ENCODE results near the gene LRBA.
"Not testable (repeated sequence)": the region's sequence is repeated elsewhere in the genome, so short reads cannot be mapped to it uniquely, and the experiment has no call there.

The LRBA gene

GRCh38 chr4:150543042-150543441 is 472.0 kb downstream of the LRBA start:
- Mint-ChIP-seq H3K27ac (no peak overlapping the region), H3K4me1 (ENCODE audit: low read depth) (no peaks in the 10 kb centered on the region), H3K9me3 (no peaks in the 10 kb centered on the region), H3K4me3 (no peak overlapping the region), H3K27me3 (ENCODE audit: low read depth) (no peaks in the 10 kb centered on the region), H3K36me3 (ENCODE audit: low read depth) (no peaks in the 10 kb centered on the region)

DNA sequence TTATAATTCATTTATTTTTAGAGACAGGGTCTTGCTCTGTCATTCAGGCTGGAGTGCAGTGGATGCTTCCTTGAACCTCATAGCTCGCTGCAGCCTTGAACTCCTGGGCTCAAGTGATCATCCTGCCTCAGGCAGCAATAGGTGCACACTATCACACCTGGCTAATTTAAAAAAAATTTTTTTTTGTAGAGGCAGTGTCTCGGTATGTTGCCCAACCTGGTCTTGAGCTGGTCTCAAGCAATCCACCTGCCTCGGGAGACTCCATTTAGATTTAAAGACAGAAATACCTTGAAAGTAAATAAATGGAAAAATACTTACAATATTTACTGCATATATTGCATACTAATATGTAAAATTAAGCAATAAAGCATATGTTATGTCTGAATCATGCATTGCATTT is 473.4 kb downstream of the LRBA start:
- no peak overlapping the region for H3K4me3 Mint-ChIP-seq
- no peaks in the 10 kb centered on the region for H3K4me1 Mint-ChIP-seq (ENCODE audit: low read depth)
- H3K9me3 Mint-ChIP-seq, result no peaks in the 10 kb centered on the region
- no peaks in the 10 kb centered on the region for H3K27me3 Mint-ChIP-seq (ENCODE audit: low read depth)
- no peaks in the 10 kb centered on the region for H3K36me3 Mint-ChIP-seq (ENCODE audit: low read depth)
- no peak overlapping the region for H3K27ac Mint-ChIP-seq

- Mint-ChIP-seq H3K9me3 (no peaks in the 10 kb centered on the region), H3K36me3 (ENCODE audit: low read depth) (no peaks in the 10 kb centered on the region), H3K4me3 (no peak overlapping the region), H3K27me3 (ENCODE audit: low read depth) (no peaks in the 10 kb centered on the region), H3K4me1 (ENCODE audit: low read depth) (no peaks in the 10 kb centered on the region), H3K27ac (no peak overlapping the region)
Observed at GRCh38 chr4:150540959-150541360, 474.1 kb downstream of the LRBA start.

DNA sequence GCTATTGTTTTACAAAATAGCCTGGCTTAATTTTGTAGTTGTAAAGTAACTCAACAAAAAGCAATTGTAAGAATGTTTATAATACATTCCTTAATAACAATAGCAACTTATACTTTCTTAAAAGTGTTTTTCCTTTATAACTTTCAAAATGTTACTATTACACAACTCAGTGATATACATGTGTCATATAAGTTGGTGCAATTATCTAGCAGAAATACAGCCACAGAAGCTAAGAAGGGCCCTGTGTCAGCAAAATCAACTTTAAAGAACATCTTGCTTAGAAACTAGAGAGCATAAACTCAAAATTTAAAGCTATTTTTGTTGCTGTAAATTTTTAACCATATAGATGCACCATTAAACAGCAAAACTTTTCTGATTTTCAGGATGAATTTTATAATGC is 474.5 kb downstream of the LRBA start:
- H3K36me3 Mint-ChIP-seq (ENCODE audit: low read depth), result no peaks in the 10 kb centered on the region
- no peaks in the 10 kb centered on the region for H3K4me1 Mint-ChIP-seq (ENCODE audit: low read depth)
- H3K27me3 Mint-ChIP-seq (ENCODE audit: low read depth), result no peaks in the 10 kb centered on the region
- no peak overlapping the region for H3K27ac Mint-ChIP-seq
- no peak overlapping the region for H3K4me3 Mint-ChIP-seq
- no peaks in the 10 kb centered on the region for H3K9me3 Mint-ChIP-seq

DNA sequence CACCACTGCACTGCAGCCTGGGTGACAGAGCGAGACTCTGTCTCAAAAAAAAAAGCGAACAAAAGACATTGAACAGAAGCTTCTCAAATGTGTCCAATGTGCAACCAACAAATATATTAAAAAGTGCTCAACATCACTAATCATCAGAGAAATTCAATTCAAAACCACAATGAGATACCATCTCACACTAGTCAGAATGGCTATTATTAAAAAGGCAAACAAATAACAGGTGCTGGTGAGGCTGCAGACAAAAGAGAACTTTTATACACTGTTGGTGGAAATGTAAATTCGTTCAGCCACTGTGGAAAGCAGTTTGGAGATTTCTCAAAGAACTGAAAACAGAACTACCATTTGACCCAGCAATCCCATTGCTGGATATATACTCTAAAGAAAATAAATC is 477.2 kb downstream of the LRBA start:
- H3K36me3 Mint-ChIP-seq (ENCODE audit: low read depth); H3K27ac Mint-ChIP-seq: not testable (repeated sequence)

DNA sequence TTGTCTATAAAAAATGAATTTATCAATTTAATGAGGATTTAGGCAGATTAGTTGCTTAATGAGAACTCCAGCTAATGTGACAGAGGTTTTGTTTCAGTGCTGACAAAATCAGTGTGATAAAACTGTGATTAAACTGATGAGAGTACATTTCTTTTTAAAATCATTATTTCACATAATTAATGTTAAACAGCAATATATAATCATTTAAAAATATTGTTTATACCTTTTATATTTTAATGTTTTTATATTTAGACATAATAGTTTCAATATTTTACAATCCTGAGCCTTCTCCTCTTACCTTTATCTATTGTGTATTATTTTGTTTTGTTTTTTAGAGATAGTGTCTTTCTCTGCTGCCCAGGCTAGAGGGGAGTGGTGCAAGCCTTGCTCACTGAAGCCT is 480.3 kb downstream of the LRBA start:
- H3K4me1 Mint-ChIP-seq (ENCODE audit: low read depth), result no peaks in the 10 kb centered on the region
- H3K27me3 Mint-ChIP-seq (ENCODE audit: low read depth), result no peaks in the 10 kb centered on the region

More for the DNA sequence above, 477.2 kb downstream of the LRBA start:
- H3K27me3 Mint-ChIP-seq (ENCODE audit: low read depth); H3K4me1 Mint-ChIP-seq (ENCODE audit: low read depth); H3K9me3 Mint-ChIP-seq; H3K4me3 Mint-ChIP-seq: not testable (repeated sequence)

GRCh38 chr4:150533673-150534072 is 481.4 kb downstream of the LRBA start:
- no peaks in the 10 kb centered on the region for H3K9me3 Mint-ChIP-seq
- H3K4me3 Mint-ChIP-seq, result no peak overlapping the region
- H3K27me3 Mint-ChIP-seq (ENCODE audit: low read depth), result no peaks in the 10 kb centered on the region
- no peaks in the 10 kb centered on the region for H3K4me1 Mint-ChIP-seq (ENCODE audit: low read depth)
- H3K36me3 Mint-ChIP-seq (ENCODE audit: low read depth), result no peaks in the 10 kb centered on the region
- no peak overlapping the region for H3K27ac Mint-ChIP-seq

More for the DNA sequence above, 480.3 kb downstream of the LRBA start:
- no peaks in the 10 kb centered on the region for H3K9me3 Mint-ChIP-seq
- H3K27ac Mint-ChIP-seq, result no peak overlapping the region
- no peak overlapping the region for H3K4me3 Mint-ChIP-seq
- no peaks in the 10 kb centered on the region for H3K36me3 Mint-ChIP-seq (ENCODE audit: low read depth)

DNA sequence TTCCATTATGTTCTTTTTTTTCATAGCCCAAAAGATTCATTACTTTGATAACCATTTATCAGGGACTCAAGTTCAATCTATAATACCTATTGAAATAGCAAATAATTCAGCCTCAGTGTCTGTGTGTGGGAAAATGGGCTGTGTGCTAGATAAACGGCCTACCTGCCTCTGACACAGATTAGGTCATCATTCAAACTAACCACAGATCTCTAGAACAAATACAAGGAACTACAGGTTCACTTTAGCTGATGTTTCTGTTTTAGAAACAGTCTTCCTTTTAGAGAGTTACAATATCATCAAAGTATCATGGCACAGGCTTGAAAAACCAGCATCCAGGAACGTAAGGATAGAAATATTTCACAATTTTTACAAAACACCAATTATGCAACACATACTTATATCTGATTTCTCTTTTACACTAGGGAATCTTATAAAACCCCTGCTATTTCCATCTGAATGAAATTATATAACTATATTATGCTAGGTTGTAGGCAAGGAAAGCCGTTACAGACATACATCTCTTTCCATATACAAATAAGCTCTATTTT is 489.7 kb downstream of the LRBA start:
- no peak overlapping the region for H3K27ac Mint-ChIP-seq
- H3K27me3 Mint-ChIP-seq (ENCODE audit: low read depth), result no peaks in the 10 kb centered on the region
- no peak overlapping the region for H3K4me3 Mint-ChIP-seq
- no peaks in the 10 kb centered on the region for H3K9me3 Mint-ChIP-seq
- peaks cover 5% of the 10 kb centered on the region for H3K36me3 Mint-ChIP-seq (ENCODE audit: low read depth)
- H3K4me1 Mint-ChIP-seq (ENCODE audit: low read depth), result no peaks in the 10 kb centered on the region

GRCh38 chr4:150518559-150518958 is 496.5 kb downstream of the LRBA start:
- Mint-ChIP-seq H3K27ac (no peak overlapping the region), H3K36me3 (ENCODE audit: low read depth) (peaks cover 2% of the 10 kb centered on the region), H3K4me3 (no peak overlapping the region), H3K9me3 (no peaks in the 10 kb centered on the region), H3K27me3 (ENCODE audit: low read depth) (no peaks in the 10 kb centered on the region), H3K4me1 (ENCODE audit: low read depth) (peaks cover 2% of the 10 kb centered on the region)

- H3K4me3 Mint-ChIP-seq, result no peak overlapping the region
- no peaks in the 10 kb centered on the region for H3K9me3 Mint-ChIP-seq
- no peaks in the 10 kb centered on the region for H3K36me3 Mint-ChIP-seq (ENCODE audit: low read depth)
- peaks cover 2% of the 10 kb centered on the region for H3K4me1 Mint-ChIP-seq (ENCODE audit: low read depth)
- H3K27me3 Mint-ChIP-seq (ENCODE audit: low read depth), result no peaks in the 10 kb centered on the region
- H3K27ac Mint-ChIP-seq, result no peak overlapping the region
Observed at GRCh38 chr4:150515135-150515534, 499.9 kb downstream of the LRBA start.

DNA sequence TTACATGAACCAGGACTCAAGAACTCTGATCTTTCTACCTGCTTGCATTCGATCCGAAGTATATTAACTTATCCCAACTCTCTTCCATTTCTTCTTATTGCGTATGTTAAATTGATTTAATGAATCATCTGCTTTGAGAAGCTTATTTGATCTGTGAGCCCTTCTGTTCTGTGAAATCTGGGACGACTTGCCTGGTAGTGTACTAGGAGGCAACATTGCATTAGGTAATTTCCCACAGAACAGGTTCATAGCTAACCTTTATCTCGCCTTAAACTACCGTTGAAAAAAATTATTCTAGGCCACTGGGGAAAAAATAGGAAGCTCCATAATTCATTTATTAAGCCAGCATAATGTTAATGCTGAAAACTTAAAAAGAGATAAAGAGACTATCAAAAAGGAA is 500.4 kb downstream of the LRBA start:
- H3K4me1 Mint-ChIP-seq (ENCODE audit: low read depth), result peaks cover 2% of the 10 kb centered on the region
- no peaks in the 10 kb centered on the region for H3K27me3 Mint-ChIP-seq (ENCODE audit: low read depth)
- H3K4me3 Mint-ChIP-seq, result no peak overlapping the region
- no peaks in the 10 kb centered on the region for H3K9me3 Mint-ChIP-seq
- H3K27ac Mint-ChIP-seq, result no peak overlapping the region
- no peaks in the 10 kb centered on the region for H3K36me3 Mint-ChIP-seq (ENCODE audit: low read depth)

DNA sequence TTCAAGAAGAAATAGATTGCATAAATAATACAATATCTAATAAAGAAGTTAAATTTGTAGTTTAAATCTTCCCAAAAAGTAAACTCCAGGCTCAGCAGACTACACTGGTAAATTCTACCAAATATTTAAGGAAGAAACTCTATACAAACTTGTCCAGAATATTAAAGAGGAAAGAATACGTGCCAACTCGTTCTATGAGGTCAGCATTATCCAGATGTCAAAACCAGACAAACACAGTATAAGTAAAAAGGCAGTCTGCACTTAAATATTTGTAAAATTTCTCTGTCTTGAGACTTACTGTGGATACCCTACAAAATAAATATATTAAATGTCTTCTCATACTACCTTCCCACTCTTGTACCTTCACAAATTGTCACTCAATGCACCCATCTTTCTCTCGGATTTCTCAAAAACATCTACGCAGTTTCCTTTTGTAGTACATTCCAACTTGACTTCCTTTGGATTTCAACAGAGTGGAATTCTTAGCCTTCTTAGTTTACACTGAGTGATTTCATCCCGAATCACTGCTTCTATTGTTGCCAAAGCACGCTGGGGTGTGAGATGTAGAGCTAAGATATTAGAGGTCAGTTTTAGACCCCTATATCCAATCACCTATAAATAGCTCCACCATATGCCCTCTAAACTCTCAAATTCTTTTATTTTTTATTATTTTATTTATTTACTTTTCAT is 504.8 kb downstream of the LRBA start:
- Mint-ChIP-seq H3K4me1 (ENCODE audit: low read depth) (no peaks in the 10 kb centered on the region), H3K4me3 (no peak overlapping the region), H3K27ac (no peak overlapping the region), H3K36me3 (ENCODE audit: low read depth) (no peaks in the 10 kb centered on the region), H3K9me3 (peaks cover 9% of the 10 kb centered on the region), H3K27me3 (ENCODE audit: low read depth) (no peaks in the 10 kb centered on the region)

DNA sequence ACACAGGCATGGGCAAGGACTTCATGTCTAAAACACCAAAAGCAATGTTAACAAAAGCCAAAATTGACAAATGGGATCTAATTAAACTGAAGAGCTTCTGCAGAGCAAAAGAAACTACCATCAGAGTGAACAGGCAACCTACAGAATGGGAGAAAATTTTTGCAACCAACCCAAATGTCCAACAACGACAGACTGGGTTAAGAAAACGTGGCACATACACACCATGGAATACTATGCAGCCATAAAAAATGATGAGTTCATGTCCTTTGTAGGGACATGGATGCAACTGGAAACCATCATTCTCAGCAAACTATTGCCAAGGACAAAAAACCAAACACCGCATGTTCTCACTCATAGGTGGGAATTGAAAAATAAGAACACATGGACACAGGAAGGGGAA is 507.4 kb downstream of the LRBA start:
- not testable (repeated sequence) for H3K27me3 Mint-ChIP-seq (ENCODE audit: low read depth); H3K27ac Mint-ChIP-seq

DNA sequence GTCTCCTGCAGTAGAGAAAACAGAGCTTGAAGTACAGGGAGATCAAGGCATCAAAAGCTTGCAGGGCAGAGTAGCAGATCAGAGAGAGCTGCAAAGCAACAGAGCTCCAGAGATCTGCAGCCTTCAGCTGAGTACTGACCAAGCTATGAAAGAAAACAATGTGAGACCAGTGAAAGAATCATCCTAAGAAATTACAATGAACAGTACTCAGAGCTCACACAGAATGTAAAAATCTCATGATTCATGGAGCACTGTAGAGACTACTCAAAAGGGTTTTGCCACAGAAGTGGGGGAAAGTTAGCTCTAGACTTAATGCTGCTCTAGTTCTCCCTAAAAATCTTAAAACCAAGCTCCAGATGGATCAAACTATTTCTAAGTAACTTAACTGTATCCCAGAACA is 513.1 kb downstream of the LRBA start:
- no peaks in the 10 kb centered on the region for H3K9me3 Mint-ChIP-seq
- H3K27ac Mint-ChIP-seq, result no peak overlapping the region
- no peaks in the 10 kb centered on the region for H3K4me1 Mint-ChIP-seq (ENCODE audit: low read depth)
- H3K4me3 Mint-ChIP-seq, result no peak overlapping the region
- peaks cover 1% of the 10 kb centered on the region for H3K36me3 Mint-ChIP-seq (ENCODE audit: low read depth)
- H3K27me3 Mint-ChIP-seq (ENCODE audit: low read depth), result no peaks in the 10 kb centered on the region

More for the DNA sequence above, 507.4 kb downstream of the LRBA start:
- not testable (repeated sequence) for H3K36me3 Mint-ChIP-seq (ENCODE audit: low read depth); H3K4me1 Mint-ChIP-seq (ENCODE audit: low read depth); H3K4me3 Mint-ChIP-seq; H3K9me3 Mint-ChIP-seq

DNA sequence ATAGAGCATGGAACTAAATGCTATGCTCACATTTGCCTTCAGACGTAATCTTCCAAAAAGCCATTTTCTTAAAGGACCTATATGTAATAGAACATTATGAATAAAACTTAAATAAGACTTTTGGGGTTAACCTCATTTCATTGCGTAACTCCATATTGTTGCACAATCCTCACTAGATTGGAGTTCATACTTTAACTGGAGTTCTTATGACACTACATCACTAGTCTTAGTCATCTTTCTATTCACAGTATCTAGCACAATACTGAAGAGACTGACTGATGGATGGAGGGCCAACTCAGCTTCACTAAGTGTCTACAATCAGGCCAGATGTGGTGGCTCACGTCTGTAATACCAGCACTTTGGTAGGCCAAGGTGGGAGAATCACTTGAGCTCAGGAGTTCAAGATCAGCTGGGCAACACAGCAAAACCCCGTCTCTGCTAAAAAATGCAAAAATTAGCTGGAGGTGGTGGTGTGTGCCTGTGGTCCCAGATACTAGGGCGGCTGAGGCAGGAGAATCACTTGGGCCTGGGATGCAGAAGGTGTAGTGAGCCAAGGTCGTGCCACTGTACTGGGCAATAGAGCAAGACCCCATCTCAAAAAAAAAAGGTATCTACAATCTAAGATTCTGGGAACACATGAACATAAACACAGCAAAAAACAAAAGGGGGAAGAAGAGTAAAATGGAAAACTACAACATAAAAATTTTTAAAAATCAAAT is 513.9 kb downstream of the LRBA start:
- H3K4me1 Mint-ChIP-seq (ENCODE audit: low read depth), result no peaks in the 10 kb centered on the region
- H3K36me3 Mint-ChIP-seq (ENCODE audit: low read depth), result peaks cover 1% of the 10 kb centered on the region
- no peaks in the 10 kb centered on the region for H3K27me3 Mint-ChIP-seq (ENCODE audit: low read depth)
- no peak overlapping the region for H3K4me3 Mint-ChIP-seq
- no peak overlapping the region for H3K27ac Mint-ChIP-seq
- no peaks in the 10 kb centered on the region for H3K9me3 Mint-ChIP-seq

All from T-helper 1 cell treated with Interleukin-12 subunit alpha and Interleukin-12 subunit beta and Interleukin-4 antibody, amounts not matched to agents 30 μg/mL and 1 μg/mL, for 36 hours (primary cell).